ENCODE data around the gene SYCP2.

DNA sequence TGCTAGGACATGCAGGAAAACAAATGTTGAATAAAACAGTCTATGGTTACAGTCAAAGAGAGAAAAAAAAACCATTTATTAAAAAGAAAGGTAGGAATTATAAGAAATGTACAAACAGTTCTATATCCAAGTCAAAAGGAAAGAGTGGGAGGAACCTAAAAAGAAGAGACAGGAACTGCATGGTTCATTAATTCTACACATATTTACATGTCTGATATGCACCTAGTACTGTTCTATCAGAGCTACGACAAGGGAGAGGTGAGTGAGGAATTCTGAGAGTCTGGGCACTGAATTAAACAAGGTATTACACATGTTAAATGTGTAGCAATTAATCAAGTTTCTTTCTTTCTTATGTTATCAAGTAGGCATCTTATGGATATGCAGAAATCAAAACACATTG is 41.9 kb downstream of the SYCP2 start:
- TF ChIP-seq POLR2A (IDR thresholded peaks at IDR 0.05; ENCODE audit: low read length) (no peak), GATA1 (IDR thresholded peaks at IDR 0.05; ENCODE audit: low read depth, low read length) (no peak)

Data from erythroblast (primary cell).